SU-DHL-6 (cell line): ENCODE results near the gene PGM2.

Source experiments
- H2AFZ ChIP-seq: fragments of 200-600 bp; sonication (generic); 2 replicates; pipeline ENCODE4 v1.6.1; 2014; ENCODE audit warnings: low read depth, mild to moderate bottlenecking, moderate library complexity, mixed read lengths, antibody characterized with exemption, low read length; ENCODE audit not compliant: severe bottlenecking
- H3F3A ChIP-seq: fragments of 200-600 bp; shearing (Covaris generic); 2 replicates; pipeline ENCODE4 v1.6.0; 2016; ENCODE audit warnings: antibody characterized with exemption, mild to moderate bottlenecking; ENCODE audit not compliant: insufficient read depth
- H3K27ac ChIP-seq: fragments of 200-600 bp; sonication (generic); 2 replicates; pipeline ENCODE4 v1.5.1; 2016; ENCODE audit warnings: low read depth, mild to moderate bottlenecking, low read length, moderate library complexity, mixed read lengths
- H3K27me3 ChIP-seq: fragments of 200-600 bp; sonication (generic), shearing (Covaris generic); 2 replicates; pipeline ENCODE4 v1.6.0; 2014; ENCODE audit warnings: mild to moderate bottlenecking, low read length
- H3K36me3 ChIP-seq: fragments of 200-600 bp; sonication (generic); 2 replicates; pipeline ENCODE4 v1.6.1; 2014; ENCODE audit warnings: mild to moderate bottlenecking, low read length, mixed read lengths
- H3K4me2 ChIP-seq: fragments of 300-600, 200-600 bp; shearing (Covaris generic), sonication (generic); 2 replicates; pipeline ENCODE4 v1.6.0; 2014; ENCODE audit warnings: low read length, low read depth, mild to moderate bottlenecking; ENCODE audit not compliant: poor library complexity, severe bottlenecking
- H3K4me3 ChIP-seq: fragments of 200-600 bp; sonication (generic); 2 replicates; pipeline ENCODE4 v1.5.1; 2014; ENCODE audit warnings: antibody characterized with exemption, low read length, mild to moderate bottlenecking, mixed read lengths; ENCODE audit not compliant: insufficient read depth, poor library complexity, severe bottlenecking
- H3K79me2 ChIP-seq: fragments of 200-600 bp; sonication (generic); 2 replicates; pipeline ENCODE4 v1.6.1; 2014; ENCODE audit warnings: mild to moderate bottlenecking, low read length, moderate library complexity; ENCODE audit not compliant: insufficient read depth
- H3K9ac ChIP-seq: fragments of 200-600 bp; sonication (generic); 2 replicates; pipeline ENCODE4 v1.7.0; 2014; ENCODE audit warnings: mild to moderate bottlenecking, low read length
- H3K9me2 ChIP-seq: fragments of 200-600 bp; sonication (generic); replicated peaks from 2 replicates; pipeline ENCODE4 v1.6.1; 2014; ENCODE audit warnings: low read length; ENCODE audit not compliant: insufficient read depth
- H3K9me3 ChIP-seq: fragments of 200-600 bp; sonication (generic); 2 replicates; pipeline ENCODE4 v1.6.1; 2014; ENCODE audit warnings: low read length, mixed read lengths; ENCODE audit not compliant: insufficient read depth
- H4K20me1 ChIP-seq: fragments of 200-600 bp; sonication (generic); 2 replicates; pipeline ENCODE4 v1.6.1; 2014; ENCODE audit warnings: low read depth, mild to moderate bottlenecking, antibody characterized with exemption, low read length, moderate library complexity, mixed read lengths
- EZH2phosphoT487 ChIP-seq: fragments of 200-600 bp; sonication (generic), shearing (Covaris generic); conservative IDR thresholded peaks from 2 replicates; pipeline ENCODE4 v1.6.1; 2018; ENCODE audit warnings: mild to moderate bottlenecking, antibody characterized with exemption, low read length, moderate library complexity, mixed read lengths
- TF ChIP-seq, protein P1 (sequence below): fragments of 200-600 bp; sonication (generic); IDR thresholded peaks from one replicate; pipeline ENCODE4 v1.5.1; 2017; ENCODE audit warnings: antibody characterized with exemption, mild to moderate bottlenecking, low read length, moderate library complexity; ENCODE audit not compliant: insufficient read depth, poor library complexity, severe bottlenecking

The PGM2 gene

DNA sequence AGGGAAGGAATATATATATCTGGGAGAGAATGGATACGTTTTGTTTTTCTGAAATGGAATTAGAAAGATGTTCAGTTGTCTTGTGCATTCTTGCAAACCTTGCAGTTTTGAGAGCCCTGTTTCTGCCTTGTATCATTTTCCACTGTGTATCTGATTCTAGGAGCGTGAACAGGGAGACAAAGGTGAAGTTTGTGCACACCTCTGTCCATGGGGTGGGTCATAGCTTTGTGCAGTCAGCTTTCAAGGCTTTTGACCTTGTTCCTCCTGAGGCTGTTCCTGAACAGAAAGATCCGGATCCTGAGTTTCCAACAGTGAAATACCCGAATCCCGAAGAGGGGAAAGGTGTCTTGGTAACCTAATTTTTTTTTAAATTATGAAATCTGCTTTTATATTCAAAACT, 17.7 kb downstream of the PGM2 start:
- no peaks in the 10 kb centered on the region for H3K27me3 ChIP-seq
- no peak overlapping the region for H3K27ac ChIP-seq
- peaks cover 21% of the 10 kb centered on the region; the same call in 1 of the 2 replicates for H3K36me3 ChIP-seq
- no peak overlapping the region for H3K9ac ChIP-seq
- H3K79me2 ChIP-seq, result no peaks in the 10 kb centered on the region
- no peaks in the 10 kb centered on the region for H4K20me1 ChIP-seq
- H3K4me3 ChIP-seq, result no peak overlapping the region
- H3K4me2 ChIP-seq, result no peak overlapping the region
- TF ChIP-seq, protein P1, sequence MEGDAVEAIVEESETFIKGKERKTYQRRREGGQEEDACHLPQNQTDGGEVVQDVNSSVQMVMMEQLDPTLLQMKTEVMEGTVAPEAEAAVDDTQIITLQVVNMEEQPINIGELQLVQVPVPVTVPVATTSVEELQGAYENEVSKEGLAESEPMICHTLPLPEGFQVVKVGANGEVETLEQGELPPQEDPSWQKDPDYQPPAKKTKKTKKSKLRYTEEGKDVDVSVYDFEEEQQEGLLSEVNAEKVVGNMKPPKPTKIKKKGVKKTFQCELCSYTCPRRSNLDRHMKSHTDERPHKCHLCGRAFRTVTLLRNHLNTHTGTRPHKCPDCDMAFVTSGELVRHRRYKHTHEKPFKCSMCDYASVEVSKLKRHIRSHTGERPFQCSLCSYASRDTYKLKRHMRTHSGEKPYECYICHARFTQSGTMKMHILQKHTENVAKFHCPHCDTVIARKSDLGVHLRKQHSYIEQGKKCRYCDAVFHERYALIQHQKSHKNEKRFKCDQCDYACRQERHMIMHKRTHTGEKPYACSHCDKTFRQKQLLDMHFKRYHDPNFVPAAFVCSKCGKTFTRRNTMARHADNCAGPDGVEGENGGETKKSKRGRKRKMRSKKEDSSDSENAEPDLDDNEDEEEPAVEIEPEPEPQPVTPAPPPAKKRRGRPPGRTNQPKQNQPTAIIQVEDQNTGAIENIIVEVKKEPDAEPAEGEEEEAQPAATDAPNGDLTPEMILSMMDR, result no peak
- TF ChIP-seq EZH2phosphoT487, result no peak
- H3K9me2 ChIP-seq, result no peaks in the 10 kb centered on the region
- H3K9me3 ChIP-seq, result no peaks in the 10 kb centered on the region
- H2AFZ ChIP-seq, result no peak overlapping the region
- H3F3A ChIP-seq, result no peaks in the 10 kb centered on the region

DNA sequence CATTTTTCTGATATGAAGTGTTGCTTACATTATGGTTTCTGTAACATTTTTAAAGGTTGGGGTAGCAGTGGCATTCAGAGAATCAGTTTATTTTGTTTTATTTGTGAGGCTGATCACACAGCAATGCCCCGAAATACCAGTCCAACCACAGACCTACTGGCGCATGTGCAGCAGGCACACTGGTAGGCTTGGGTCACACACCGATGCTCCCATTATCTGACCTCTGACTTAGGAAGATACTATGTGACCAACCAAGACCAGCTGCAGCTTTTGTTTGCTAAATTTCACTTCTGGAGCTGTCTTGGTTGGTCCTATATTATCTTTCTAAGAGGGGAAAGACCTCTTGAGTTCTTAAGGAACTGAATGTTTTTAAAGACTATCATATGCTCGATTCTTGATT, 18.7 kb downstream of the PGM2 start:
- Histone ChIP-seq H3K9me3 (no peaks in the 10 kb centered on the region), H3K27ac (no peak overlapping the region), H4K20me1 (no peaks in the 10 kb centered on the region), H3K27me3 (no peaks in the 10 kb centered on the region), H2AFZ (no peak overlapping the region), H3K9me2 (no peaks in the 10 kb centered on the region), H3K4me2 (no peak overlapping the region), H3K36me3 (peaks cover 21% of the 10 kb centered on the region; the same call in 1 of the 2 replicates), H3F3A (no peaks in the 10 kb centered on the region), H3K79me2 (no peaks in the 10 kb centered on the region), H3K4me3 (no peak overlapping the region), H3K9ac (no peak overlapping the region)
- no peak for TF ChIP-seq EZH2phosphoT487
- TF ChIP-seq, protein P1, result no peak

DNA sequence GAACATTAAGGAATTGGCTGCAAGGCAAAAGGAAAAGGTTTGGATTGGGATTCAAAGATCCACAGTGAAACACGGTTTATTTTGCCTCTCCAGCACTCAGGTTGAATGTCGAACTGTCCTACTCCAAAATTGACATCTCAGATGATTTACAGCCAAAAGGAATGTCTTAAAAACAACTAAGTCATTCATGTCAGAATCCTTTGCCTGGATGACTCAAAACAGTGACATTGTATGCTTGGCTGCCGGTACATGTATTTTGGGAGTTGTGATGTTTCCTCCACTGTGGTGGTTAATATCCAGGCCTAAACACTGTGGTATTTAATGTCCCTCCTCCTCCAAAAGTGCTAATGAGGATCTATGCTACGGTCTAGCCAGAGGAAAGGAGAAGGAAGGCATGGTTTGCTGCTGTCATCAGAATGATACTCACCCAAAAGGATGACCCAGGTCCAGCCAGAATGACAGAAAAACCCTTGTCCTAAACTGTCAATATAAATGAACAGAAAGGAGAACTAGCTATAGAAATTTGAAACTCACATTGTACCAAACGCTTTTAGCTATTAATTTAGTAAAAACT, 20.9 kb downstream of the PGM2 start:
- no peak overlapping the region for H3K4me2 ChIP-seq
- no peak for TF ChIP-seq EZH2phosphoT487
- TF ChIP-seq, protein P1, result no peak

More for the DNA sequence above, 20.9 kb downstream of the PGM2 start:
- Histone ChIP-seq H3K4me3 (no peak overlapping the region), H3K27ac (no peak overlapping the region), H3K79me2 (no peaks in the 10 kb centered on the region), H3K36me3 (peaks cover 15% of the 10 kb centered on the region; the same call in 1 of the 2 replicates), H2AFZ (no peak overlapping the region), H3F3A (no peaks in the 10 kb centered on the region), H3K9ac (no peak overlapping the region), H4K20me1 (no peaks in the 10 kb centered on the region), H3K9me3 (no peaks in the 10 kb centered on the region), H3K27me3 (no peaks in the 10 kb centered on the region), H3K9me2 (no peaks in the 10 kb centered on the region)
